Medulla oblongata (tissue), 1 donor: Measurements from ENCODE around the gene ART1.

Experiments used
- DNase-seq: peaks from one replicate; pipeline ENCODE4 v3.0.0-alpha.2; 2015; ENCODE audit errors: extremely low spot score

The ART1 gene

DNA sequence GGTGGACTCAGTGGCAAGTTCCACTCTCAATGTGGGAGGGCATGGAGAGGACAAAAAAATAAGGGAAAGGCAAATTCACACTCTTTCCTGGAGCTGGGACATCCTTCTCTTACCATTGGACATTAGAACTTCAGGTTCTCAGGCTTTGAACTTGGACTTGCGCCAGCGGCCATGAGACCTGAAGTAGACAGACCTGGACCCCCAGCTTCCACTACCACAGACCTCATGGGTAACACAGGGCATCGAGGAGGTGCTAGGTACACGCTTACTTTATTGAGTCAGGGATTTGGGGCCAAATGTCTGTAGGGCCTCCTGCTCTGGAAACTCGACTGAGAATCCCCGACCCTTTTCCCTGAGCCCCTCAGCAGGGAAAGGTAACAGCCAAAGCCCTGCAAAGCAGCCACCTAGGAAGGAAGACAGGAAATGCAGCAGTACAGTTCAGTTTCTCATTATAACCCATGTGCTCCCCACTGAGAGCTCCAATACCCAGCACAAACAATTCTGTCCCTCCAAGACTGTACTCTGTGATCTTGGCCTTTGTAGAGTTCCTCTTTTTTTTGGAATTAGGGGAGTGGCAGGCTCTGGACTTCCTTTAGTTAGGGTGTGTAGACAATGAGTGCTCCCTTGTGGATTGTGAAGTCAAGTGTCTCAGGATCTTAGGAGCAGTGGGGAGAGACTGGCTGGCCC, 20.6 kb downstream of the ART1 start:
- no peak for DNase-seq

DNA sequence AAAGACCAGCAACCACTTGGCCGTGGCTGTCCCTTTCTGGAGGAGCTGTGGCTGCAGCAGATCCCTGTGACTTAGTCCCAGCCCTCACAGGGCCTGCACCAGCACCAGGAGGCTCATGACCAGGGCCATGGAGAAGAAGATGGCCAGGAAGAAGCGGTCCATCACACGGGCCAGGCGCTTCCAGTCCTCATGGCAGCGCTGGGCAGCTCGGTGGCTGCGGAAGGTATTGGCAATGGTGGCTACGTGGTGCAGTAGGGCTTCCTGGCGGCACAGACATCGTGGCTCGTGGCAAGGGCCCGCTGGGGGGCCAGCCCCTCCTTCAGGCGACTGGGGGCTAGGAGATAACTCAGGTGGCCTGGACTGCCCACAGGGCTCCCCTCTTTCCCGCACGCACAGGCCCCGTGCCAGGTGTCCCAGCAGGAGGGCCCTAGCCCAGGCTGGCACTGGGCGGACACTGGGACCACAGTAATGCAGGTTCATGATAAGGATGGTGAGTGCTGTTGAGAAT, 21.1 kb downstream of the ART1 start:
- DNase-seq: no peak

DNA sequence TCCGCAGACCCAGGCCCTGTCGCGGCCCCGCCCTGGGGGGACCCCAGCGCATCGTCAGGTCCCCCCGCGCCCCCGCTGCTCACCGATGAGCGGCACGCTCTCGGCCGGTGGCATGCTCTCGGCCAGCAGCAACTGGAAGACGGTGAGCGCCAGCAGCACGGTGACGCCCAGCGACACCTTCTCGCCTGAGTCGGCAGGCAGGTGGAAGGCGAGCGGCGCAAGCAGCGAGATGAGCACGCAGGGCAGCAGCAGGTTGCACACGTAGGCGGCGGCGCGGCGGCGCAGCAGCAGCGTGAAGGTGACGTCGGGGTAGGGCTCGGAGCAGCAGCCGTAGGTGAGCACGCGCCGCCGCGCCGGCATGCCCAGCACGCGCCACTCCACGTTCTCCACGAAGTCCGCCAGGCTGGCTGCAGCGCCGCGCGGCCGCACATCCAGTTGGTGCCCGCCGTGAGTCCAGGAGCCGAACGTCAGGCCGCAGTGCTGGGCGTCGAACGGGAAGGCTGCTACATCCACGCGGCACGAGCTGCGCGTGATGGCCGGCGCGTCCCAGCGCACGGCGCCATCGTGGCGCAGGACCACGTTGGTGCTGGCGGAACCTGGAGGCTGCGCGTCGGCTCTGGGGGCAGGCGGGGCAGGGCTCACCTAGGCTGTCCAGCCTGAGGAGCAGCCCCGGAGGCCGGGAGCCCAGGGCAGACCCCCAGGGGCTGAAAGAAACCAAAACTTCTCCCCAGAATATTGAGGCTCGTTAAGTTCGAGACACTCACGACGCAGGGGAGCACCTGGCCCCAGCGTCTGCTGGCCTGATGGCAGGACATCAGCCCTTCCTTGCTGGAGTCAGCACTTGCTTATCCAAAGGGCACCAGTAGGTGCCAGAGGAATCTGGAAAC, 22.5 kb downstream of the ART1 start:
- no peak for DNase-seq

DNA sequence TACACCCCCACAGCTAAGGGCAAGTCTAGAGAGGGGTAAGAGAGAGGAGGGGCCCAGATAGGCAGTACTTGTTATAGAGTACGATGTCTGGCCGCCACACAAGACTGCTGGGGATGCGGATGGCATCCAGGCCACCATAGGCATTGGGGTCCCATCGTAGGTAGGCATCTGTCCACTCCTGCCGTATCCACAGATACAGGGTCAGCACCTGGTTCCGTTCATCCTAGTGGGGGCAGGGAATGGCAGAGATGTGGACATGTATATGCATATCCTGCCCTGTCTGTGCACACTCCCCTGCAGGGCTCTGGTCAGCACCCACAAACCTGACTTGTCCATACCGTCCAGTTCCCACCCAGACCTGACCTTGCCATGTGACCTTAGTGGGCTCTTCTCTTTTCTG, 24.2 kb downstream of the ART1 start:
- DNase-seq: no peak

DNA sequence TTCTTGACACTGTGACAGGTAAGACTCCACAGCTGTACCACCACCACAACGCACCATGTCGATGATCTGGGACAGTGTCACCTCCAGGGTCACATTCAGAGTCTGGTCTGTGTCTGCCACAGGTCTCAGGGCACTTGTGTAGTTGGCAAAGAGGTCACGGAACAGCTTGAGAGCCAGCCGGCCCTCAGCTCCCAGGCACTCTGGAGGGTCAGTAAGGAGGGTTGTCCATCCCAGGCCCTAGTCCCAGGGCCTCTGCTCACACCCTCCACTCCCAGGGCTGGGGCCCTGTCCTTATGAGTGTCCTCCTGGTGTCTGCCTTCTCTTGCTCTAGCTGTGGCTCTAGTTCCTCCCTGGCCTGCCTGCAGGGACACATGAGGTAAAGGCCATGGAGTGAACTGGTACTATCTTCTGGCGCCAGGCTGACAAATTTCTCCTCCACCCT, 24.8 kb downstream of the ART1 start:
- DNase-seq: no peak

DNA sequence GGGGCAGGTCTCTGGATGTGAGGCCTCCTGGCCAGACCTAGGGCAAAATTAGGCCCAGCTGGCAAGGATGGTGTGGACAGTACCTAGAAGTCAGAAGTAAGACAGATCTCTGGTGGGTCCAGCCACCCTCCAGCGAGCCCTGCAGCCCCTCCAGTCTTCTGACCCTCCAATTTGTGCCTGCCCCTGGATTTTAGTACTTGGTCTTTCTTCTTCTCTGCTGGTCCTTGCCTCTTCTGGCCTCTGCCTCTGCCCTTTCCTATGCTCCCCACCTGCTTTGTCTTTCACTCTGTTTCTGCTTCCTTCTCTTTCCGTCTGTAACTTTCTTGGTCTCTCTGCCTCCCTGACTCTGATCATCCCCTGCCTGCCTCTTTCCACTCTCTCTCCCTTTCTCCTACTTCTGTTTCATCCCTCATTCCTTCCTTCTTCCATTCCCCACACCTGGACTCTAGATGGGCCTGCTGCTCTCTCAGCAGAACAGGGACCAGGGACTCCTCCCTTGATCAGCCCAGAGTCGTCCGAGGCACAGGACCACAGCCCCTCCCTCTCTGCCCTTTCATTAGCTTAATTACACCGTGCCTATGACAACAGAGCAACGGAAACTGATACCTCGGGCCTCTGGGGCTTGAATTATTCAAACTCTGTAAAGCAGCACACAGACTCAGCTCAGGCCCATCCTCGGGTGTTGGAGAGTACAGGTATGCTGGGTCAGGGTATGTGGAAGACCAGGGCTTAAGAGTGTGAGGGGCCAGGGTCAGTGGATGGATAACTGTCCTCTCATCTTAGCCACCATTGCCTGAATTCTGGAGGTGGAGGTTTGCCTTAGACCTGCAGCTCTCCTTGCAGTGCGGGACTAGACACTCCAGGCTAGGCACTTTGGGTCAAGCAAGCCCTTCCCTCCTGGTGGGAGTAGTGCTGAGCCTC, 26.7 kb downstream of the ART1 start, which contains the start of gene CHRNA10:
CHRNA10 (minus strand) TSS at position 51 of the 921 bp plus-strand sequence. CDS start 72 bp downstream, outside the sequence.
- no peak for DNase-seq

DNA sequence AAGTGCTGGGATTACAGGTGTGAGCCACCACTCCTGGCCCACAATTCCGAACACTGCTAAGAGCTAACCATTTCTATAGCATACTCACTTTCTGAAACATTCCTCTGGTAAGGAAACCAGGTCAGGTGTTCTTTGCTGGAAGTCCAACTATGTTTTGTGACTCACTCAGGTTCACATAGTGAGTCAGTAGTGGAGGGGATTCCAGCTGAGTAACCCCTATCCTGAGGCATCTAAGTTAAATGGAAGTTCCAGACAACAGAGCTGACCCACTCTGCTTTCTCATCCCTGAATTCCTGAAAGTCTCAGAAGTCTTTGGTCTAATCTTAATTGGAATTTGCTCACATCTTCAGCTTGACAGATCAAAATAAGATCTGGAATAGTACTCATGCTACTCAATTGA, 29.3 kb downstream of the ART1 start:
- no peak for DNase-seq

DNA sequence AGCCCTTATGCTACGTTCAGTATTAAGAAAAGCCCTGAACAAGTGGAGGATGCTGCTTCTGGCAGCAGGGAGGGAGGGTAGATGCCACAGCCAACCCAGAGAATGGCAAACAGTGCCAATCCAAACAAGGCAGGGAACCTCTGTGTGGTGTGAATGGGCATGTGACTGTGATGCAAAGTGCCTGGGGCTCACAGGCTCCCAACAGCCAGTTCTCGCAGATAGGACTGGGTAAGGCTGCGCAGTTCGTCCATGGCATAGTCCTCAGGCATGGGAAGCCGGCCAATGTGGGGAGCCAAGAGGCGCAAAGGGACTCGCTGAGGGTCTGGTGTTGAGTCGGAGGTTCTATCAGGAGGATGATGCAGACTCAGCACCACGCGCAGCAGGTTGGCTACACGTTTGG, 31.0 kb downstream of the ART1 start:
- no peak for DNase-seq

DNA sequence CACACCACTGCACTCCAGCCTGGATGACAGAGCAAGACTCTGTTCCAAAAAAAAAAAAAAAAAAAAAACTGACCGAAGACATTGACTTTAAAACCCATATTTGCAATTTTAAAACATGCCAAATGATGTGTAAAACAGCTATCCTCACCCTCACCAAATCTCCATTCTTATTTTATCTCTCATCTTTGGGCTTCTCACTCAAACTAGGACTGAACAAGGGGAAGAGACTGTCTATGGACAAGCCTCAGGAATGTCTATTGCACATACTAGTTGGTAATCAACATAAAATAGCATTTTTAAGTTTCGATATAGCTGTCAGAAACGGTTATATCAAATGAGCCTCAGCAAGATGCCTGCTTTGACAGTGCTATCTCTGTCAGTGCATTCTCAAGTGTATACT, 34.1 kb downstream of the ART1 start:
- DNase-seq: no peak

DNA sequence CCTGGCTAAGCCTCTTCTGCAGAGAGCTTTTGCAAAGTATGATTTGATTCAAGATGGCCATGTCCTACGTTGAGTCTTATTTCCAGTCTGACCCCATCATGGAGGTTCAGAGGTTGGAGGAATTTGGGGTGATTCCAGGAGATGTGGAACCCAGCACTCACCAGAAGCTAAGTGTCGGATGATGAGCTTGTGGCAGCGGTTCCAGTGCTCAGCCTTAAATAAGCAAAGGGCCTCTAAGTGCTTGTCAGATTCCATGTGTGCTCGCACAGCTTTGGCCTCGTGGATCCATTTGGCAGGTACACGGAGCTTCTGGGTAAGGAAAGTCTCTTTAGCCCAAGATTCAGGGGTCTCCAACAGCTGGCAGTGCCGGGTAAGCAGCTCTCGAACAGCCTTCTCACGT, 38.1 kb downstream of the ART1 start:
- no peak for DNase-seq

DNA sequence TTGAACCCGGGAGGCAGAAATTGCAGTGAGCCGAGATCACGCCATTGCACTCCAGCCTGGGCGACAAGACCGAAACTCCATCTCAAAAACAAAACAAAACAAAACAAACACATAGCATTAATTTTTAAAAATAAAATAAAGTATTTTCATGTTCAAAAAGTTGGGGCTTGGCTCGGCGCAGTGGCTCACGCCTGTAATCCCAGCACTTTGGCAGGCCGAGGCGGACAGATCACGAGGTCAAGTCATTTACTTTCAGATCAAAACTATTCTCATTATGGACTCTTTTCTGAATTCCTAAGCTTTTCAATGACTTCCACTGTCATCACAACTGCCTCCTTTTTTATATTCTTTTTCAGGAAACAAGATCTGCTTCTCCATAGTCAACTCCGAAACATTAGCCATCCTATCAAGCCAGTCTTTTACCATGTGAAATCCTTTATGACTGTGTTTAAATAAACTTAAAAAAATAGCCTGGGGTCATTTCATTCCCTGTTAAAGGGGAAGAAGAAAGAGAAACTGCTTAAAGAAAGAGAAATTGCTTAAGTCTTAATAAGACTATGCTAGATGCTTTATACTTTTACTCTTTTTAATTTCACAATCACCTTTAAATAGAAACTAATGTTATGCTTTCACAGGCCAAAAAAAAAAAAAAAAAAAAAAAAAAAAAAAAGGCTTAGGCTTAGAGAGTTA, 39.3 kb downstream of the ART1 start:
- no peak for DNase-seq

DNA sequence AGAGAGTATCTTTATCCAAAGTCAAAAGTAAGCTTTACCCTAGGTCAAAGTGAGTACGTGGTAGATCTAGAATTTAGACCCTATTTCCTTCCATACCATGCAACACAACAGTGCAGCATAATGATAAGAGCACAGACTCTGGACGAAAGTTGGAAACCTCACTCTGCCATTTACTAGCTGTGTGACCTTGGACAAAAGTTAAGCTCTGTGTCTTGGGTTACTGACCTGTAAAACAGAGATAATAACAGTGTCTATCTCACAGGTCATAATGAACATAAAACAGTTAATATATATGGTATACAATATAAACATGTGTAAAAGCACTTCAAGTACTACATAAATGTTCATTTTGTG, 39.9 kb downstream of the ART1 start:
- no peak for DNase-seq

DNA sequence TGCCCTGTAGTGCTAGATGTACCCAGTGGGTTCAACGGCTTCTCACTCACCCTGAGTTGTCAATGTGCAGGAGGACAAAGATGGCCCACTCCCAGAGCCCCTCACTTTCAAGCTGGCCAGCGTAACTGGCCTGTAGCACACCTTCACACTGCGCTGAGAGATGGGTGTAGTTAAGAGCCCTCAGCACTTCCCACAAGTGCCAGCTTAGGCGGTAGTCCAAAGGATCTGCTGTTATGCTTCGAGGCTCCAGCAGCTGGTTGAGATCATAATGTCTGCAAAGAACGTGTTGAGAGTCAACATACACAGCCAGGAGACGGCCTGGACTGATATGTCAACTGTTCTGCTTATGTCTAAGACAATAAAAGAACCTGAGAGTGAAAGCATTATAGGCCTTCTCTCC, 41.0 kb downstream of the ART1 start:
- DNase-seq: no peak

DNA sequence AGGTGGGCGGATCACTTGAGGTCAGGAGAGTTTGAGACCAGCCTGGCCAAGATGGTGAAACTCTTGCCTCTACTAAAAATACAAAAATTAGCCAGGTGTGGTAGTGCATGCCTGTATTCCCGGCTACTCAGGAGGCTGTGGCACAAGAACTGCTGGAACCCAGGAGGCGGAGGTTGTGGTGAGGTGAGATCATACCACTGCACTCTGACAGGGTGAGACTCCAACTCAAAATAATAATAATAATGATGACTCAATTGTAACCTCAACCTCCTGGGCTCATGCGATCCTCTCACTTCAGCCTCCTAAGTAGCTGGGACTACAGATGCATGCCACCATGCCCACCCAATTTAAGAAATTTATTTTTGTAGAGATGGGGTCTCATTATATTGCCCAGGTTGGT, 41.8 kb downstream of the ART1 start:
- DNase-seq: no peak

DNA sequence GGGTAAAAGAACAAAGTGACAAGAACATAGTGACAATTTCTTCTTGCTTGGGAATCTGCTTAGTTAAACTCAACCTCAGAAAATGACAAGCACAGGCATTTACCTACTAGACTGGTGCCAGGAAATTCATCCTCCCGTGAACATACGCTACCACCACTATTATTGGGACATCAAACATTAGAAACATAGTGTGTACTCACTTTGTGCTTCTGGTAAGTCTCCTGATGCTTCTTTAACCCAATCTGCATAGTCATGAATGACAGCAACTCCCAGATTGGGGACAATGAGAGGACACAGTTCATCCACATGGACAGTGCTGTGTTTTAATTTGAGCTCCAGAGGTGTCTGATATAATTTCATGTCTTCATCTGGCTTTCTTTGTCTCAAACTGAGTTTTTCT, 55.5 kb downstream of the ART1 start:
- no peak for DNase-seq

DNA sequence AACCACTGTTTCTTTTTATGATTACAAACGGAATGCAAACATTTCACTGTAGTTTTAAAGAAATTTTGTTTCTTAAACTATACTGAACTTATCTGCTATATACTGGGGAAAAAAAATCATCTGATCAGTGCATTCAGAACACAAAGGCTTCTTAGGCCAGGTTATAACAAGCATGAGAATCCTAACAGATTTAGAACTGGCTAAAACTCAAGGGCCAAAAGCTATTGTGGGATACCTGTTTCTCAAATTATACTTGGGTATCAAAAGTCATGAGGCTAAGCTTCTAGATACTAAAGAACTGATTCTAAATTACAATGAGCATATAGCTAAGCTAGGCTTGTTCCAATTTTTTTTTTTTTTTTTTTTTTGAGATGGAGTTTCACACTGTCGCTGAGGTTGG, 56.0 kb downstream of the ART1 start:
- no peak for DNase-seq

DNA sequence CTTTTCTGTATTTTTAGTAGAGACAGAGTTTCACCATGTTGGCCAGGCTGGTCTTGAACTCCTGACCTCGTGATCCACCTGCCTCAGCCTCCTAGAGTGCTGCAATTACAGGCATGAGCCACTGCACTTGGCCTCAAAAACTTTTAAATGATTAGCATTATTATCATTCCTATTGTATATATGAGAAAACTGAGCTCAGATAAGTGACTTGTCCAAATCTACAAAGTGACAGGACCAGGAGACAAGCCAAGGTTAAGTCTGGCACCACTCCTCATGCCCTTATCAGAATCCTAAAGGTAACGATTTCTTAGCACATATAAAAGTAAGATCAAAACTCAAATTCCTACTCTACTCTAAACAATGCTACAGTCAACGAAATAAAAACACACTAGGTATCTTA, 58.5 kb downstream of the ART1 start:
- no peak for DNase-seq

DNA sequence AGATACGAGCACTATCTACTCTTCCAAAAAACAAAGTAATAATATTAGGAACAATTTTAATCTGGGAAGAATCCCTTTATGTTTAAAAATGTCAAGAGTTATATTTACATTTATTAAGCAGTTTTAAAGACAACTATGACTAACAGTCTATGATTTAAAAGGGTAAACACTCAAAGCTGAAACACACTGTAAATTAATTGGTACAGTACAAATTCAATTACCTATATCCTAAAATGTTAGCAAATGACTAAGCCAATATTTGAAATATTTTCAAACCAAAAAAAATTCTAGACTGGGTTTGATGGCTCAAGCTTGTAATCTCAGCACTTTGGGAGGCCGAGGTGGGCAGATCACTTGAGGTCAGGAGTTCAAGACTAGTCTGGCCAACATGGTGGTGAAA, 62.2 kb downstream of the ART1 start:
- no peak for DNase-seq

DNA sequence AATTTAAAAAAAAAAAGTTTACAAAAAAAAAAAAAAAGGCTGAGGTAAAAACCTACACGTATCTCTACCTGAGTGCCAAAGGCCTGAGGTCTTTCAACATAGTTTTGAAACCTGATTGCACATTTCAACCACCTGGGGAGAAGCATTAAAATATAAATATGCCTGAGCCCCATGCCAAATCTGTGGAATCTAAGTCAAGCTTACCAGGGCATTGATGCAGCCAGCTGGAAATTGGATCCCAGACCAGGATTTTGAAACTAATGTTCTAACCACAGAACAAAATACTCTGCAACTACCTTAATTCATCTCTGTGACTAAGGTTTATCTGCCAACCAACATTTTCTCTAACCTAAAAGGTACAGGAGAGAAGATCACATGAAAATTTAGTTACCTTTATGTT, 65.0 kb downstream of the ART1 start:
- DNase-seq: no peak

DNA sequence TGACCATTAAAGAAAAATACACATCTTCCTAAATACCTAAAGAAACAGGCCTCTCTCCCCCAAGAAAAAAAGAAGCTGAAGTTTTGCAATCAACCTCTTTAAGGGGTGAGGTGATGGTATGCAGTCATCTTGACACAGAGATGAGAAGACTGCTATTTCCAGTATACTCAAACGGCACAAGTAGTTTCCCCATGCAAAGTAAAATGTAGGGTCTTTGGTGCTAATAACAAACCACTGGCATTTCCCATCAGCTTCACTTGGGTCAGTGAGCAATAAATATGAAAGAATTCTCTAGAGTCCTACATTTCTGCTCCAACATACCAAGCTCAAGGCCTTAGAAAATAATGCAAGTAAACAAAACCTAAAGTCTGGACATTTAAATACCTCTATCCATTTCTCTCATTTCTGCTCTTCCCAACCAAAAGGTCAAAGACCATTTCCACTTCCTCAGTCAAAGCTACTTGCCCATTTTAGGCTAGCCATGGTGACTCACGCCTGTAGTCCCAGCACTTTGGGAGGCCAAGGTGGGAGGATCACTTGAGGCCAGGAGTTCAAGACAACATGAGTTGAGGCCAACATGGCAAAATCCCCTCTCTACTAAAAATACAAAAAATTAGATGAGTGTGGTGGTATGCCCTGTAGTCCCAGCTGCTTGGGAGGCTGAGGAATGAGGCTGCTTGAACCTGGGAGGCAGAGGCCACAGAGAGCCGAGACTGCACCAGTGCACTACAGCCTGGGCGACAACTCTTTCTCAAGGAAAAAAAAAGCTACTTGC, 65.7 kb downstream of the ART1 start:
- no peak for DNase-seq

DNA sequence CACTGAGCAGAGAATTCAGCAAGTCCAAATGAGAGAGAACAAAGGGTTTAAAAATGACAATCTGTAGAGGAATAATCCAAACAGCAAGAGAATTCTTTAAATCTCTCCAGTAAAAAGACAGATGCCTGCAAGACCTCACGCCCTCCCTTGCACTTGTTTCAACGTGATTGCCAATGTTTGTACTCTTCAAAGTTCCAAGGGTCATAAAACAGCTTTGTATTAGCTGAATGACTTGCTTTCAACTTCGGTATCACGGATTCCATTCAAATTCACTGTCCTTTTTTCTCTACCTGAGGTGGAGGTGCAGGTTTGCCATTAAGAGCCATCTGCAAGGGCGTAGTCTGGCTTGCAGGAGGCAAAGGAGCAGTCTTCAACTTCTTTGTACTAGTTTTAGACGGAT, 67.3 kb downstream of the ART1 start:
- DNase-seq: no peak
